Non-pigmented ciliary epithelial cell (primary cell): ENCODE measurements around the gene COIL.

ENCODE experiments used
- DNase-seq: peaks from one replicate; pipeline ENCODE4 v3.0.0-alpha.2; 2010; ENCODE audit warnings: low read depth

The COIL gene

GRCh38 chr17:56935461-56935860 is 25.4 kb downstream of the COIL start:
- DNase-seq, result no peak

DNA sequence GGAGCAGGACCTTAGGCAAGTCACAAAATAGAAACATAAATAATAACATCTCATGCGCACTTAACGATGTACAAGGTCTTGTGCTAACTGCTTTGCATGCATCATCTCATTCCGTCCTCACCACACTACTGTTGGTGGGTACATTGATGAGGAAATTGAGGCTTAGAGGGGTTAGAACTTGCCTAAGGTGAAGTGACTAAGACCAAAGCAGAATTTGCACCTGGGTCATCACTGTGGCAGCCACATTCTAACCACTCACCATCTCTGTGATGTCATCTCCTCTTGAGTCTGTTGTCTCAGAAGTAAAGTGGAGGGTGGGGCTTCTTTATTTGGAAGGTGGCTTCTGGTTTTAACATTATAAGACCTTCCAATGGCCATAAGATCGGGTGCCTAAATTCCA is 26.6 kb downstream of the COIL start:
- no peak for DNase-seq

DNA sequence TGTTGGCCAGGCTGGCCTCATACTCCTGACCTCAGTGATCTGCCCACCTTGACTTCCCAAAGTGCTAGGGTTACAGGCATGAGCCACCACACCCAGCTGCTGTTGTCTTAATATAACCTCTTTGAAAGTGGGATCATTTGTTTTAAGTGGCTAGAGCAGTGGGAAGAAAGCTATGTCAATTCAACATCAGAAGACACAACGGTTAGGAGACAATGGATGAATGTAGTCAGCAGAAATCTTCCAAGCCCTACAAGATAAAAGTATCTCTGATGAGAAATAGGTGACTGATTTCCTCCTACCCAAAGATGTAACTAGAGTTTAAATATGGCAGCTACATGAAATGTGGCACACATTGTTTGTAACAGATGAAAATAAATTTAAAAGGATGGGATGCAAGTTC is 27.0 kb downstream of the COIL start:
- no peak for DNase-seq

DNA sequence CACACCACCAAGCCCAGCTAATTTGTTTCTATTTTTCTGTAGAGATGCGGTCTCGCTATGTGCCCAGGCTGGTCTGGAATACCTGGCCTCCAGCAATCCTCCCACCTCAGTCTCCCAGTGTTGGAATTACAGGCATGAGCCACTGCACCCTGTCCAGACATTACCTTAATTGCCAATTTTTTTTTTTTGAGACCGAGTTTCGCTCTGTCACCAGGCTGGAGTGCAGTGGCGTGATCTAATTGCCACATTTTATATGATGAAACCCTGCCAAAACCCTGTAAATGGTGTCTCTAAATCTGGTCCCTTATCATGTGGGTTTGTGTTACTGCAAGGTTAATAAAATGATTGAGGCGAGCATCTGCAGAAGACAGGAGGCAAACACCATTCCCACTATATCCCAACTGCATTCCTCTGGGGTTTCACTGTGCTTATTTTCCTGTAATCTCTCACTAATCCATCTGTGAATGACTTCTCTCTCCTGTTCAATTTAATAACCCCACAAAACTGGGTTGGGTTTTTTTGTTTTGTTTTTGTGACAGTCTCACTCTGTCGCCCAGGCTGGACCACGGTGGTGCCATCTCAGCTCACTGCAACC is 27.6 kb downstream of the COIL start:
- no peak for DNase-seq

GRCh38 chr17:56930739-56931337 is 30.0 kb downstream of the COIL start:
- DNase-seq, result no peak

DNA sequence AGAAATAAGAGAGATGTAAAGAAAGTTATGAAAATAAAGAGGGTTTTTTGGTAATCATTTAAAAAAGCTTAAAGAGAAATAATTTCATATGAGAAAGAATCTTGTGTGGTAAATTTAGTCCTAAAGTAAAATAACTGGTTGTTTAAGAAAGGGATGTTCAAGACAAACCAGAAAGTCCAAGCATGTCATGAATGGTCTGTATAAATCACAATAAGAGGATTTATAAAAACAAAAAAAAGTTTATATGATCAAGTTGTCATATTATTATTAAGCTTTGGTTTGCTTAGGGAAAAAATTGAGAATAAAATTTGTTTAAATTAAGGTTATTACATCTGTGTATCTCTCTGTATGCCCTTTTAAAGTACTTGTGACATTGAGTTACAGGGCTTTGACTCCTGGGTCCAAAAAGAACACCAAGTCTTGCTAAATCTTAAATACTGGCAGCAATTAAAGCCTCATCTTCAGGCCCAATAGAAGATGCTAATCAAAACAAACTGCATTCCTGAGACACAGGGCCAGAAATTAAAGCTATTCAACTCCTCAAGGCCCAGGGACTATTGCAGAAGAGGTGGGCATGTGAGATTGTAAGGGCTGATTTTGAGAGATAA is 31.4 kb downstream of the COIL start:
- DNase-seq, result no peak

- no peak for DNase-seq
Observed at GRCh38 chr17:56928586-56928985, 32.3 kb downstream of the COIL start.

- DNase-seq, result no peak
Observed at GRCh38 chr17:56926704-56927103, 34.1 kb downstream of the COIL start.

DNA sequence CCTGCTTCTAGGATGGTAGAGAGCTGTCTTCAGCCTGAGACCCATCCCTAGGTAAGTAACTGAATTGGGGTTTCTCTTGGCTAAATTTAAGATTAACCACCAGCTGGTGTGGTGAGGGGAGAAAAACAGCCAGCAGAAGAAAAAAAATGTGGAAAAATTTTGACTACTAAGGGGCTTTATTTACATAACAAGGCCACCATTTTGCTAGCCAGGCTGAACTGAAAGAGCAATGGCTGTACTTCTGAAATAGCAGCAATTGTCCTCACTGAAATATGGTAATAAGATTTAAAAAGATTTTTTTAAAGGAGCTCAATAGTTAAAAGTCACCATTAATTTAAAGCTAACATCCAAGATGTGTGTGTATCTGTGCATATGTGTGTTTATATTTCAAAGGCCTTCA is 34.6 kb downstream of the COIL start:
- no peak for DNase-seq

DNA sequence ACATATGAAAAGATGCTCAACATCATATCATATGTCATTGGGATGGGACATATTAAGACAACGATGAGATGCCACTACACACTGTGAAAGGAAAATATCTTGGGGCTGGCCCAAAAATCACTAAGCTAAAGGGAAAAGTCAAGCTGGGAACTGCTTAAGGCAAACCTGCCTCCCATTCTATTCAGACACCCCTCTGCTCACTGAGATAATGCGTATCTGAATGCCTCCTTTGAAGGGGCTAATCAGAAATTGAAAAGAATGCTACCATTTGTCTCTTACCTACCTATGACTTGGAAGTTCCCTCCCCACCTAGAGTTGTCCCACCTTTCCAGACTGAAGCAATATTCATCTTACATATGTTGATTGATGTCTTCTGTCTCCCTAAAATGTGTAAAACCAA is 35.8 kb downstream of the COIL start:
- no peak for DNase-seq

- DNase-seq, result no peak
Observed at GRCh38 chr17:56919717-56920116, 41.1 kb downstream of the COIL start.

DNA sequence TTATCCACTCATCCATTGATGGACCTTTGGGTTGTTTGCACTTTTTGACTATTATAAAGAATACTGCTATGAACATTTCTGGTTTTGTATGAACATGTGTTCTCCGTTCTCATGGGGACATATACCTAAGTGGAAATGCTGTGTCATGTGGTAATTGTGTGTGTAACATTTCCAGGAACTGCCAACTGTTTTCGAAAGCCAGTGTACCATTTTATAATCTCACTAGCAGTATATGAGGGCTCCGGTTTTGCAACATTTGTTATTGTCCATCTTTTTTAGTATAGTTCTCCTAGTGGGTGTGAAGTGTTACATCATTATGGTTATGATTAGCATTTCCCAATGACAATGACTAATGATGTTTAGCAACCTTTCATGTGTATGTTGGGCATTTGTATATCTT is 41.9 kb downstream of the COIL start:
- no peak for DNase-seq

DNA sequence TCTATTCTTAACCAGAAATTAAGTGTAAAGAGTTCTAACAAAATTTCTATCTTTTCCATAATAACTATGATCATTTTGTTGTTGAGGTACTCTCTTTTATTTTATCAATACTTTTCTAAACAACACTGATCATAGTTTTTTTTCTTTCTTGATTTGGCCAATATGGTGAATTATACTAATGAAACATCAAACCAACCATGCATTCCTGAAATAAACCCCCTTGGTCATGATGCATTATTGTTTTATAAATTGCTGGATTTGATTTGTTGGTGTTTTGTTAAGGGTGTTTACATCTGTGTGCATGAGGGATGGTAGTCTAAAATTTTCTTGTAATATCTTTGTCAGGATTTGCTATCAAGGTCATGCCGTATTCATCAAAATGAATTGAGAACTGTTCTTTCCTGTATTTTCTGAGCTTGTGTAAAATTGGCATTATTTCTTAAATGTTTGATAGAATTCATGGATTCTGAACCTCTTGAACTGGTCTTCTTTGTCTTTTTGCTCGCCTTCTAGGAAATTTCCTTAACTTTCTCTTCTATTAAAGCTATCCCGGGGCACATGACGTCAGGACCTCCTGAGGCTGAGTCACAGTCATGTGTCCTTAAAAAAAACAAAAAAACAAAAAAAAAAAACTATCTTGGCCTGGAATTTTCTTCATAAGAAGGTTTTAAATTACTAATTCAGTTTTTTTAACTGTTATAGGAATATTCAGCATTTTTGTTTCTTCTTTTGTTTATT is 43.1 kb downstream of the COIL start:
- DNase-seq, result no peak

- DNase-seq, result no peak
Observed at GRCh38 chr17:56914581-56915273, 46.1 kb downstream of the COIL start.

- DNase-seq, result peak; percentile 26
Observed at GRCh38 chr17:56913867-56914580, 46.8 kb downstream of the COIL start, which contains the start of gene TRIM25. Gene TRIM25, minus strand, starts transcription at chr17:56914049. Its CDS starts 61 bp downstream, at chr17:56913988.

GRCh38 chr17:56913353-56913866 is 47.4 kb downstream of the COIL start:
- DNase-seq, result no peak

DNA sequence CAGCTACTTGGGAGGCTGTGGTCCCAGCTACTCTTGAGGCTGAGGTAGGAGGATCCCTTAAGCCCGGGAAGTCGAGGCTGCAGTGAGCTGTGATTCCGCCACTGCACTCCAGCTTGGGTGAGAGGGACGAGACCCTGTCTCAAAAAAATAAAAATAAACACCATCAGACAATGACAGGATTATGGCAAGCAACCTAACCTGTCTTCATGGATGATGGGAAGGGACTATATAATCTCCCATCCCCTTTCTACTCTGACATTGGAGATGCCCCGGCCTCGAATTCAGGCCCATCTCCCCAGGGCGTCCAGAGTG is 47.9 kb downstream of the COIL start:
- no peak for DNase-seq

GRCh38 chr17:56912105-56912999 is 48.5 kb downstream of the COIL start:
- DNase-seq, result no peak

GRCh38 chr17:56910509-56911235 is 50.2 kb downstream of the COIL start:
- no peak for DNase-seq
